Measurements from ENCODE around the gene RMRP. TPM values are rescaled to one million over a fixed set of nuclear protein-coding genes. Genes with fewer than 3 reads are reported as not detected.

RMRP gene
- total and polyA plus RNA-seq, 2 donors (not counting 1 experiment from before 2014, with no cell fraction given): 7,890 TPM; not detected in 1

- Mint-ChIP-seq H3K4me3 (no peak overlapping the region), H3K27ac (no peak overlapping the region), H3K27me3 (peaks cover 9% of the 10 kb centered on the region), H3K9me3 (ENCODE audit: insufficient read depth) (no peaks in the 10 kb centered on the region), H3K4me1 (peaks cover 17% of the 10 kb centered on the region)
- 91% methylated on average over 3 of the region's 3 CpGs for WGBS (ENCODE audit: insufficient coverage)
- peaks cover 0 to 14% (median 3%) of the 10 kb centered on the region in 4 experiments for H3K27me3 ChIP-seq (replicated peaks in 1 of 4; ENCODE audit: control extremely low read depth in 1 of 4, control insufficient read depth in 3 of 4, insufficient read depth in 4 of 4, low read length in 3 of 4)
- H3K4me3 ChIP-seq (ENCODE audit: control extremely low read depth in 1 of 5, extremely low read depth in 1 of 5, insufficient read depth in 1 of 5, low read depth in 2 of 5, low read length in 4 of 5): no peak overlapping the region
- peaks cover 10 to 16% of the 10 kb centered on the region in 2 donors for H3K4me1 ChIP-seq (ENCODE audit: control insufficient read depth in 2 of 2, insufficient read depth in 2 of 2, low read length in 2 of 2)
- no peak overlapping the region for H3K9ac ChIP-seq (ENCODE audit: low read length)
- H3K9me3 ChIP-seq (ENCODE audit: control extremely low read depth in 1 of 3, control insufficient read depth in 2 of 3, insufficient read depth in 1 of 3, low read length in 2 of 3): peaks cover 0 to 4% (median 0%) of the 10 kb centered on the region in 3 donors
- no peaks in the 10 kb centered on the region for H3K79me2 ChIP-seq (ENCODE audit: control insufficient read depth, insufficient read depth, low read length)
- TF ChIP-seq CTCF (IDR thresholded peaks at IDR 0.05) (no peak), EZH2 (IDR thresholded peaks at IDR 0.05; ENCODE audit: borderline replicate concordance, insufficient read depth, low read depth, low read length, poor library complexity, severe bottlenecking) (no peak)
- H3K4me2 ChIP-seq (replicated peaks; ENCODE audit: low read depth, low read length, poor library complexity, severe bottlenecking): no peak overlapping the region
- ChIA-PET CTCF (interaction anchor here (1.3 to 2.3 kb wide), 5 partner anchors 8 to 23 kb away, joined by 3 to 10 read pairs (median 4); partner anchors contain the start of genes ARHGEF39, CCDC107 and RMRP), POLR2A (no interaction called here)
- H3K36me3 ChIP-seq (replicated peaks in 1 of 2; ENCODE audit: control extremely low read depth in 1 of 2, control insufficient read depth in 1 of 2, extremely low read depth in 1 of 2, insufficient read depth in 2 of 2, low read length in 1 of 2): no peaks in the 10 kb centered on the region
- DNase-seq (no peak), ATAC-seq (ENCODE audit: low read depth) (no peak)
- no peak overlapping the region for H2AFZ ChIP-seq (ENCODE audit: insufficient read depth, low read depth, low read length, poor library complexity, severe bottlenecking)
- H4K20me1 ChIP-seq (ENCODE audit: control insufficient read depth, insufficient read depth, low read length, poor library complexity, severe bottlenecking): no peaks in the 10 kb centered on the region
- intact Hi-C loops (cut with micrococcal nuclease): no loop called here
- H3K27ac ChIP-seq (ENCODE audit: low read length in 2 of 2): no peak overlapping the region
Observed at GRCh38 chr9:35674025-35674361, 16.2 kb upstream of the RMRP start.

DNA sequence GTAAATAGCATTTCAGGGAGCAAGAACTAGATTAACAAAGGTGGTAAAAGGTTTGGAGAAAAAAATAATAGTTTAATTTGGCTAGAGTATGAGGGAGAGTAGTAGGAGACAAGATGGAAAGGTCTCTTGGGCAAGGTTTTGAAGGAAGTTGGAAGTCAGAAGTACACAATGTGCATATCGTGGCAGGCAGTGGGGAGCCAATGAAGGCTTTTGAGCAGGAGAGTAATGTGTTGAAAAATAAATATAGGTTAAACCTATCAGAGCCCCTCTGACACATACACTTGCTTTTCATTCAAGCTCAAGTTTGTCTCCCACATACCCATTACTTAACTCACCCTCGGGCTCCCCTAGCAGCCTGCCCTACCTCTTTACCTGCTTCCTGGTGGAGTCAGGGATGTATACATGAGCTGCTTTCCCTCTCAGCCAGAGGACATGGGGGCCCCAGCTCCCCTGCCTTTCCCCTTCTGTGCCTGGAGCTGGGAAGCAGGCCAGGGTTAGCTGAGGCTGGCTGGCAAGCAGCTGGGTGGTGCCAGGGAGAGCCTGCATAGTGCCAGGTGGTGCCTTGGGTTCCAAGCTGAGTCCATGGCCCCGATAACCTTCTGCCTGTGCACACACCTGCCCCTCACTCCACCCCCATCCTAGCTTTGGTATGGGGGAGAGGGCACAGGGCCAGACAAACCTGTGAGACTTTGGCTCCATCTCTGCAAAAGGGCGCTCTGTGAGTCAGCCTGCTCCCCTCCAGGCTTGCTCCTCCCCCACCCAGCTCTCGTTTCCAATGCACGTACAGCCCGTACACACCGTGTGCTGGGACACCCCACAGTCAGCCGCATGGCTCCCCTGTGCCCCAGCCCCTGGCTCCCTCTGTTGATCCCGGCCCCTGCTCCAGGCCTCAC lies 15.6 kb upstream of the RMRP start, which contains the start of gene CA9:
Gene CA9 (plus strand): TSS at position 797 of the 893 bp plus-strand sequence. CDS start 32 bp downstream, at position 829.
- Histone ChIP-seq H3K4me3 (ENCODE audit: control extremely low read depth in 1 of 5, extremely low read depth in 1 of 5, insufficient read depth in 1 of 5, low read depth in 2 of 5, low read length in 4 of 5) (no peak within 1 kb of the TSS), H3K4me1 (ENCODE audit: control insufficient read depth in 2 of 2, insufficient read depth in 2 of 2, low read length in 2 of 2) (peaks cover 10 to 16% of the 10 kb centered on the region in 2 donors), H2AFZ (ENCODE audit: insufficient read depth, low read depth, low read length, poor library complexity, severe bottlenecking) (no peak within 1 kb of the TSS), H3K79me2 (ENCODE audit: control insufficient read depth, insufficient read depth, low read length) (no peaks in the 10 kb centered on the region), H3K9me3 (ENCODE audit: control extremely low read depth in 1 of 3, control insufficient read depth in 2 of 3, insufficient read depth in 1 of 3, low read length in 2 of 3) (peaks cover 0 to 4% (median 0%) of the 10 kb centered on the region in 3 donors), H3K27me3 (replicated peaks in 1 of 4; ENCODE audit: control extremely low read depth in 1 of 4, control insufficient read depth in 3 of 4, insufficient read depth in 4 of 4, low read length in 3 of 4) (peaks cover 0 to 14% (median 3%) of the 10 kb centered on the region in 4 experiments), H3K36me3 (replicated peaks in 1 of 2; ENCODE audit: control extremely low read depth in 1 of 2, control insufficient read depth in 1 of 2, extremely low read depth in 1 of 2, insufficient read depth in 2 of 2, low read length in 1 of 2) (no peaks in the 10 kb centered on the region), H3K9ac (ENCODE audit: low read length) (no peak within 1 kb of the TSS), H3K27ac (ENCODE audit: low read length in 2 of 2) (no peak within 1 kb of the TSS), H4K20me1 (ENCODE audit: control insufficient read depth, insufficient read depth, low read length, poor library complexity, severe bottlenecking) (no peaks in the 10 kb centered on the region), H3K4me2 (replicated peaks; ENCODE audit: low read depth, low read length, poor library complexity, severe bottlenecking) (no peak within 1 kb of the TSS)
- CTCF ChIA-PET: interaction anchor here (1.3 to 1.5 kb wide), 3 partner anchors 11 to 21 kb away, joined by 3 to 10 read pairs (median 4); partner anchors contain the start of genes CCDC107 and RMRP
- intact Hi-C loops (cut with micrococcal nuclease): no loop called here
- whole genome bisulfite sequencing (ENCODE audit: insufficient coverage): 96% methylated on average over 8 of the region's 10 CpGs
- Mint-ChIP-seq H3K27ac (no peak within 1 kb of the TSS), H3K9me3 (ENCODE audit: insufficient read depth) (no peaks in the 10 kb centered on the region), H3K27me3 (peaks cover 9% of the 10 kb centered on the region), H3K4me3 (peak within 1 kb of the TSS; percentile 66), H3K4me1 (peaks cover 17% of the 10 kb centered on the region)
- DNase-seq (no peak), ATAC-seq (ENCODE audit: low read depth) (no peak)
- TF ChIP-seq EZH2 (IDR thresholded peaks at IDR 0.05; ENCODE audit: borderline replicate concordance, insufficient read depth, low read depth, low read length, poor library complexity, severe bottlenecking) (no peak), CTCF (IDR thresholded peaks at IDR 0.05) (no peak)
- POLR2A ChIA-PET: interaction anchor here (1.1 kb wide), 1 partner anchor 17 kb away, joined by 3 read pairs; the partner anchor contains the start of gene TPM2

Data from B cell (primary cell).